ENCODE results near the gene EMX2. TPM values are rescaled to one million over a fixed set of nuclear protein-coding genes. Genes with fewer than 3 reads are reported as not detected.

EMX2 gene
- total RNA-seq, 1 donor from 2014 or later = 0.47 TPM

- no peak for DNase-seq
- H3K4me3 Mint-ChIP-seq (ENCODE audit: unreplicated experiment) = no peak overlapping the region
- no peak for TF ChIP-seq CTCF (IDR thresholded peaks at IDR 0.05; ENCODE audit: partially characterized antibody, unreplicated experiment)
- H3K36me3 Mint-ChIP-seq (ENCODE audit: unreplicated experiment) = no peaks in the 10 kb centered on the region
- H3K4me1 Mint-ChIP-seq (ENCODE audit: low read depth, unreplicated experiment) = peaks cover 19% of the 10 kb centered on the region
- H3K9me3 Mint-ChIP-seq (ENCODE audit: unreplicated experiment) = peaks cover 14% of the 10 kb centered on the region
- H3K27ac Mint-ChIP-seq (ENCODE audit: unreplicated experiment) = no peak overlapping the region
- peaks cover 50% of the 10 kb centered on the region for H3K27me3 Mint-ChIP-seq (ENCODE audit: unreplicated experiment)
Measured at GRCh38 chr10:117550076-117550475, 7.5 kb downstream of the EMX2 start.

- peak overlapping the region; percentile 46 for H3K4me3 Mint-ChIP-seq (ENCODE audit: unreplicated experiment)
- peaks cover 19% of the 10 kb centered on the region for H3K4me1 Mint-ChIP-seq (ENCODE audit: low read depth, unreplicated experiment)
- peaks cover 53% of the 10 kb centered on the region for H3K27me3 Mint-ChIP-seq (ENCODE audit: unreplicated experiment)
- H3K27ac Mint-ChIP-seq (ENCODE audit: unreplicated experiment) = no peak overlapping the region
- H3K36me3 Mint-ChIP-seq (ENCODE audit: unreplicated experiment) = no peaks in the 10 kb centered on the region
- no peak for DNase-seq
- peaks cover 14% of the 10 kb centered on the region for H3K9me3 Mint-ChIP-seq (ENCODE audit: unreplicated experiment)
- TF ChIP-seq CTCF (IDR thresholded peaks at IDR 0.05; ENCODE audit: partially characterized antibody, unreplicated experiment) = no peak
Measured at GRCh38 chr10:117550599-117551329, 8.2 kb downstream of the EMX2 start.

GRCh38 chr10:117551330-117552155 lies 9.0 kb downstream of the EMX2 start:
- H3K27me3 Mint-ChIP-seq (ENCODE audit: unreplicated experiment) = peaks cover 47% of the 10 kb centered on the region
- no peak for TF ChIP-seq CTCF (IDR thresholded peaks at IDR 0.05; ENCODE audit: partially characterized antibody, unreplicated experiment)
- H3K9me3 Mint-ChIP-seq (ENCODE audit: unreplicated experiment) = peaks cover 14% of the 10 kb centered on the region
- no peak overlapping the region for H3K27ac Mint-ChIP-seq (ENCODE audit: unreplicated experiment)
- peaks cover 15% of the 10 kb centered on the region for H3K4me1 Mint-ChIP-seq (ENCODE audit: low read depth, unreplicated experiment)
- H3K36me3 Mint-ChIP-seq (ENCODE audit: unreplicated experiment) = no peaks in the 10 kb centered on the region
- peak overlapping the region; percentile 72 for H3K4me3 Mint-ChIP-seq (ENCODE audit: unreplicated experiment)
- DNase-seq = no peak

GRCh38 chr10:117552156-117552631 lies 9.6 kb downstream of the EMX2 start:
- H3K4me3 Mint-ChIP-seq (ENCODE audit: unreplicated experiment) = peak overlapping the region; percentile 76
- H3K9me3 Mint-ChIP-seq (ENCODE audit: unreplicated experiment) = peaks cover 15% of the 10 kb centered on the region
- peak overlapping the region; percentile 39 for H3K27ac Mint-ChIP-seq (ENCODE audit: unreplicated experiment)
- H3K4me1 Mint-ChIP-seq (ENCODE audit: low read depth, unreplicated experiment) = peaks cover 14% of the 10 kb centered on the region
- H3K36me3 Mint-ChIP-seq (ENCODE audit: unreplicated experiment) = peaks cover 5% of the 10 kb centered on the region
- H3K27me3 Mint-ChIP-seq (ENCODE audit: unreplicated experiment) = peaks cover 46% of the 10 kb centered on the region
- DNase-seq = no peak
- TF ChIP-seq CTCF (IDR thresholded peaks at IDR 0.05; ENCODE audit: partially characterized antibody, unreplicated experiment) = no peak
